HEK293T (cell line): Measurements from ENCODE around the gene RPL27.

Experiments
- CTCF ChIA-PET: fragments of 350-600 bp; formaldehyde crosslinking; extraction: SDS; loops from one replicate; lab custom pipeline; 2021; ENCODE audit warnings: antibody characterized with exemption, inconsistent platforms; lab: Yijun Ruan, JAX
- POLR2A ChIA-PET: fragments of 350-600 bp; formaldehyde crosslinking; extraction: SDS; loops from one replicate; lab custom pipeline; 2020; ENCODE audit warnings: antibody characterized with exemption, inconsistent platforms; lab: Yijun Ruan, JAX
- DNase-seq: peaks from one replicate; pipeline ENCODE4 v3.0.0; 2012; ENCODE audit warnings: mixed read lengths; ENCODE audit errors: extremely low spot score
- ARNT ChIP-seq: fragments of 450-650 bp; IDR thresholded peaks from 2 replicates; pipeline ENCODE4 v1.6.1; 2017; ENCODE audit warnings: mild to moderate bottlenecking
- BHLHE40 ChIP-seq: fragments of 450-650 bp; IDR thresholded peaks from 2 replicates; pipeline ENCODE4 v1.6.1; 2016; ENCODE audit warnings: mild to moderate bottlenecking, moderate library complexity, borderline replicate concordance
- CTBP1 ChIP-seq: fragments of 450-650 bp; IDR thresholded peaks from 2 replicates; pipeline ENCODE4 v1.6.1; 2016; ENCODE audit warnings: borderline replicate concordance
- ELF4 ChIP-seq: fragments of 450-650 bp; IDR thresholded peaks from 2 replicates; pipeline ENCODE4 v1.6.1; 2017; ENCODE audit warnings: antibody characterized with exemption
- FOXA1 ChIP-seq: fragments of 450-650 bp; IDR thresholded peaks from 2 replicates; pipeline ENCODE4 v1.6.1; 2016; ENCODE audit warnings: mild to moderate bottlenecking
- FOXK2 ChIP-seq: fragments of 450-650 bp; IDR thresholded peaks from 2 replicates; pipeline ENCODE4 v1.6.1; 2016; ENCODE audit warnings: mild to moderate bottlenecking
- FOXM1 ChIP-seq: fragments of 450-650 bp; IDR thresholded peaks from 2 replicates; pipeline ENCODE4 v1.6.1; 2017; ENCODE audit warnings: mild to moderate bottlenecking, borderline replicate concordance
- HDGF ChIP-seq: fragments of 450-650 bp; IDR thresholded peaks from 2 replicates; pipeline ENCODE4 v1.6.1; 2017; ENCODE audit warnings: antibody characterized with exemption, borderline replicate concordance
- L3MBTL2 ChIP-seq: fragments of 450-650 bp; conservative IDR thresholded peaks from 2 replicates; pipeline ENCODE4 v1.6.1; 2016; ENCODE audit warnings: mild to moderate bottlenecking
- LEF1 ChIP-seq: fragments of 450-650 bp; IDR thresholded peaks from 2 replicates; pipeline ENCODE4 v1.6.1; 2017; ENCODE audit warnings: mild to moderate bottlenecking, borderline replicate concordance
- NFRKB ChIP-seq: fragments of 450-650 bp; IDR thresholded peaks from 2 replicates; pipeline ENCODE4 v1.6.1; 2016; ENCODE audit warnings: mild to moderate bottlenecking, moderate library complexity
- PKNOX1 ChIP-seq: fragments of 450-650 bp; IDR thresholded peaks from 2 replicates; pipeline ENCODE4 v1.6.1; 2016
- SP1 ChIP-seq: fragments of 450-650 bp; IDR thresholded peaks from 2 replicates; pipeline ENCODE4 v1.6.1; 2017
- SUZ12 ChIP-seq: fragments of 450-650 bp; IDR thresholded peaks from 2 replicates; pipeline ENCODE4 v1.6.1; 2016; ENCODE audit warnings: mild to moderate bottlenecking
- TARDBP ChIP-seq: fragments of 450-650 bp; IDR thresholded peaks from 2 replicates; pipeline ENCODE4 v1.6.1; 2016
- ZNF384 ChIP-seq: fragments of 450-650 bp; IDR thresholded peaks from 2 replicates; pipeline ENCODE4 v1.6.1; 2016

The RPL27 gene

DNA sequence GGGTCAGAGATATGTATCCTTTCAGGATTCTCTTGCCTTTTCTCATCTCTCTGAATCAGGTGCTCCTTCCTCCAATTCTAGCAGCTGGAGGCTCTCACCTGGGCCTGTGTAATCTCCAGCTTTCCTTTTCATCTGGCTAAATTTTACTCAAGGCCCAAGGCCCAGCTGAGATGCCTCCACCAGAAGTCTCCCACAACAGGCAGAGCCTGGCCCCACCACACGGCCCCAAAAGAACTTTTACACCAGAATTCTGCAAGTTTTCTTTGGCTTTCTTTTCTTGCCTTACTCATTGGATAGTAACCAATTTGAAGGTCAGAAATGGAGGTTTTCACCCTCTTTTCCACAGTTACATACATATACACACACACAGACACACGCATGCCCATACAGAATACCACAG lies 41.4 kb downstream of the RPL27 start:
- TF ChIP-seq FOXK2 (no peak), ARNT (no peak), PKNOX1 (no peak), TARDBP (no peak), ZNF384 (no peak), ELF4 (no peak), SP1 (no peak), HDGF (no peak), NFRKB (no peak), CTBP1 (no peak), FOXA1 (no peak), FOXM1 (no peak), LEF1 (no peak), BHLHE40 (no peak), SUZ12 (no peak), L3MBTL2 (no peak)
- POLR2A ChIA-PET = no interaction called here
- CTCF ChIA-PET = no interaction called here
- no peak for DNase-seq

- TF ChIP-seq SP1 (no peak), ELF4 (no peak), LEF1 (no peak), HDGF (no peak), ARNT (no peak), L3MBTL2 (no peak), FOXM1 (no peak), SUZ12 (no peak), BHLHE40 (no peak), NFRKB (no peak), ZNF384 (no peak), FOXA1 (no peak), PKNOX1 (no peak), CTBP1 (no peak), FOXK2 (no peak), TARDBP (no peak)
- DNase-seq = no peak
- CTCF ChIA-PET = no interaction called here
- POLR2A ChIA-PET = no interaction called here
Observed at GRCh38 chr17:43040655-43041054, 42.4 kb downstream of the RPL27 start.

GRCh38 chr17:43042025-43042628 lies 43.9 kb downstream of the RPL27 start:
- no peak for DNase-seq
- ChIA-PET CTCF (interaction anchor here (0.8 kb wide), 1 partner anchor 12 kb away, joined by 3 read pairs; no protein-coding TSS in a partner anchor), POLR2A (no interaction called here)
- no peak for TF ChIP-seq ARNT
- TF ChIP-seq NFRKB = no peak
- no peak for TF ChIP-seq ZNF384
- no peak for TF ChIP-seq LEF1
- TF ChIP-seq FOXK2 = no peak
- TF ChIP-seq SP1 = no peak
- no peak for TF ChIP-seq PKNOX1

GRCh38 chr17:43043307-43043706 lies 45.1 kb downstream of the RPL27 start:
- TF ChIP-seq ELF4 (no peak), TARDBP (no peak), FOXK2 (no peak), ZNF384 (no peak), L3MBTL2 (no peak), FOXA1 (no peak), CTBP1 (no peak), FOXM1 (no peak), ARNT (no peak)
- POLR2A ChIA-PET = interaction anchor here (0.8 kb wide), 1 partner anchor 46 kb away, joined by 3 read pairs; no protein-coding TSS in a partner anchor
- CTCF ChIA-PET = no interaction called here
- DNase-seq = no peak

DNA sequence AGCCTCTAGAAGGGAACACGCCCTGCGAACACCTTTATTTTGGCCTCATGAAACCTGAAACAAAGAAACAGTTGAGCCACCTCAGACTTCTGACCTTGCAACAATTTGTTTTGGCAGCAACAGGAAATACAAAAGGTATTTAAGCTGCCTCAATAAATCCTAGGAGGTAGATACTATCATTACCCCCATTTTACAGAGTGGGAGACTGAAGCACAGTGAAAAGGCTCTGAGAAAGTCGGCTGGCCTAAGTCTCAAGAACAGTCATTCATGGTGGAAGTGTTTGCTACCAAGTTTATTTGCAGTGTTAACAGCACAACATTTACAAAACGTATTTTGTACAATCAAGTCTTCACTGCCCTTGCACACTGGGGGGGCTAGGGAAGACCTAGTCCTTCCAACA lies 45.8 kb downstream of the RPL27 start:
- CTCF ChIA-PET = interaction anchor here (0.6 kb wide), 1 partner anchor 24 kb away, joined by 4 read pairs; no protein-coding TSS in a partner anchor
- TF ChIP-seq HDGF (no peak), ZNF384 (no peak), ARNT (no peak), NFRKB (no peak), ELF4 (no peak), BHLHE40 (no peak), CTBP1 (no peak), FOXM1 (no peak)
- POLR2A ChIA-PET = no interaction called here
- no peak for DNase-seq

DNA sequence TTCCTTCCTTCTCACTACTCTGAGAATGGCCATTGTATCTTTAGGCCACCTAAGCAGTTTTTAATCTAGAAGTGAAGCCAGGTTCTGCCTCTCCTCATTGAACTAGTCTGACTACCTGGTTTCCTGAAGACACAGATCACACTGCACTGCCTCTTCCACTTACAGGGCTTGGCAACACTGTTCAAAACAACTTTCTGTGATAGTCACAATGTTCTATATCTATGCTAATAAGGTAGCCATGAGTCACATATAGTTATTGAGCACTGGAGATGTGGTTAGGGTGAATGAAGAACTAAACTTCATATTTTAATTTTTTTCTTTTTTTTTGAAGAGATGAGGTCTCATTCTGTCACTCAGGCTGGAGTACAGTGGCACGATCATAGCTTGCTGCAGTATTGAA lies 53.8 kb downstream of the RPL27 start:
- ChIA-PET POLR2A (no interaction called here), CTCF (no interaction called here)
- no peak for DNase-seq
- TF ChIP-seq SUZ12 (no peak), FOXA1 (no peak), LEF1 (no peak), NFRKB (no peak), PKNOX1 (no peak), ZNF384 (no peak), ELF4 (no peak), CTBP1 (no peak), SP1 (no peak), TARDBP (no peak), ARNT (no peak), L3MBTL2 (no peak), FOXM1 (no peak), FOXK2 (no peak), BHLHE40 (no peak), HDGF (no peak)
